ENCODE measurements around the gene BCL3.

- TF ChIP-seq POLR2A (IDR thresholded peaks at IDR 0.05; ENCODE audit: low read length), result no peak
- TF ChIP-seq GATA1 (IDR thresholded peaks at IDR 0.05; ENCODE audit: low read depth, low read length), result no peak
Observed at GRCh38 chr19:44702551-44703176, 45.8 kb upstream of the BCL3 start.

Data from erythroblast (primary cell).